SK-N-SH treated with all-trans-retinoic acid at 6 μM for 48 hours (cell line): Measurements from ENCODE around the gene MAGEC3.
"Not testable (repeated sequence)": the region's sequence is repeated elsewhere in the genome, so short reads cannot be mapped to it uniquely, and the experiment has no call there.

Experiments
- ATAC-seq: fragments of 200-7000 bp; cut with Tn5 transposase; 3 replicates; pipeline ENCODE4 v1.9.1; 2020; ENCODE audit warnings: mild to moderate bottlenecking, moderate library complexity
- ARNTL ChIP-seq: fragments of 450-650 bp; formaldehyde crosslinking; IDR thresholded peaks from 2 replicates; pipeline ENCODE4 v1.5.0; 2020; ENCODE audit warnings: low read depth, mild to moderate bottlenecking, moderate library complexity, borderline replicate concordance
- BACH2 ChIP-seq: fragments of 250-450 bp; sonication (Bioruptor Pico); IDR thresholded peaks from 2 replicates; pipeline ENCODE4 v1.9.0; 2021; ENCODE audit warnings: mild to moderate bottlenecking, borderline replicate concordance
- CSDC2 ChIP-seq: fragments of 250-450 bp; sonication (Bioruptor Pico); IDR thresholded peaks from 2 replicates; pipeline ENCODE4 v1.5.0; 2020; ENCODE audit warnings: mild to moderate bottlenecking, moderate library complexity
- ESRRG ChIP-seq: fragments of 250-450 bp; sonication (Bioruptor Pico); IDR thresholded peaks from 2 replicates; pipeline ENCODE4 v1.6.1; 2021; ENCODE audit warnings: mild to moderate bottlenecking
- GLIS3 ChIP-seq: fragments of 250-450 bp; sonication (Bioruptor Pico); IDR thresholded peaks from 2 replicates; pipeline ENCODE4 v1.5.0; 2020; ENCODE audit warnings: mild to moderate bottlenecking, moderate library complexity
- ISL1 ChIP-seq: fragments of 250-450 bp; sonication (Bioruptor Pico); IDR thresholded peaks from 2 replicates; pipeline ENCODE4 v2.1.2; 2022; ENCODE audit warnings: mild to moderate bottlenecking, moderate library complexity
- OSR1 ChIP-seq: fragments of 250-450 bp; sonication (Bioruptor Pico); IDR thresholded peaks from 2 replicates; pipeline ENCODE4 v1.8.0; 2022; ENCODE audit warnings: moderate library complexity, mild to moderate bottlenecking, inconsistent platforms
- PPARA ChIP-seq: fragments of 250-450 bp; sonication (Bioruptor Pico); IDR thresholded peaks from 2 replicates; pipeline ENCODE4 v1.5.0; 2020; ENCODE audit warnings: mild to moderate bottlenecking, borderline replicate concordance
- SNAI2 ChIP-seq: fragments of 250-450 bp; sonication (Bioruptor Pico); IDR thresholded peaks from 2 replicates; pipeline ENCODE4 v1.5.0; 2020; ENCODE audit warnings: mild to moderate bottlenecking, moderate library complexity
- TCF4 ChIP-seq: fragments of 250-450 bp; sonication (Bioruptor Pico); IDR thresholded peaks from 2 replicates; pipeline ENCODE4 v1.8.0; 2021; ENCODE audit warnings: mild to moderate bottlenecking, moderate library complexity, borderline replicate concordance
- TOX ChIP-seq: fragments of 250-450 bp; sonication (Bioruptor Pico); IDR thresholded peaks from 2 replicates; pipeline ENCODE4 v1.8.0; 2021; ENCODE audit warnings: mild to moderate bottlenecking, moderate library complexity, borderline replicate concordance
- ZC3H10 ChIP-seq: fragments of 250-450 bp; sonication (Bioruptor Pico); IDR thresholded peaks from 2 replicates; pipeline ENCODE4 v1.5.1; 2021; ENCODE audit warnings: mild to moderate bottlenecking, moderate library complexity
- ZFP3 ChIP-seq: fragments of 250-450 bp; sonication (Bioruptor Pico); IDR thresholded peaks from 2 replicates; pipeline ENCODE4 v1.5.0; 2020; ENCODE audit warnings: mild to moderate bottlenecking, moderate library complexity
- ZFP30 ChIP-seq: fragments of 450-650 bp; formaldehyde crosslinking; IDR thresholded peaks from 2 replicates; pipeline ENCODE4 v1.5.0; 2022; ENCODE audit warnings: mild to moderate bottlenecking, moderate library complexity
- ZNF565 ChIP-seq: fragments of 450-650 bp; formaldehyde crosslinking; conservative IDR thresholded peaks from 2 replicates; pipeline ENCODE4 v1.5.0; 2020; ENCODE audit warnings: low read depth, mild to moderate bottlenecking, moderate library complexity
- ZNF70 ChIP-seq: fragments of 450-650 bp; formaldehyde crosslinking; IDR thresholded peaks from 2 replicates; pipeline ENCODE4 v1.5.0; 2020; ENCODE audit warnings: mild to moderate bottlenecking, moderate library complexity
- TF ChIP-seq, protein P1 (sequence below): fragments of 250-450 bp; sonication (Bioruptor Pico); IDR thresholded peaks from 2 replicates; pipeline ENCODE4 v1.5.1; 2021; ENCODE audit warnings: mild to moderate bottlenecking, moderate library complexity
- TF ChIP-seq, protein P2 (sequence below): fragments of 250-450 bp; sonication (Bioruptor Pico); IDR thresholded peaks from 2 replicates; pipeline ENCODE4 v1.8.0; 2020; ENCODE audit warnings: mild to moderate bottlenecking, moderate library complexity, borderline replicate concordance
- TF ChIP-seq, protein P3 (sequence below): fragments of 250-450 bp; sonication (Bioruptor Pico); IDR thresholded peaks from 2 replicates; pipeline ENCODE4 v1.5.1; 2020; ENCODE audit warnings: low read depth, mild to moderate bottlenecking, moderate library complexity
- TF ChIP-seq, protein P4 (sequence below): fragments of 250-450 bp; sonication (Bioruptor Pico); IDR thresholded peaks from 2 replicates; pipeline ENCODE4 v1.8.0; 2021; ENCODE audit warnings: low read depth, mild to moderate bottlenecking, moderate library complexity, borderline replicate concordance

The MAGEC3 gene

DNA sequence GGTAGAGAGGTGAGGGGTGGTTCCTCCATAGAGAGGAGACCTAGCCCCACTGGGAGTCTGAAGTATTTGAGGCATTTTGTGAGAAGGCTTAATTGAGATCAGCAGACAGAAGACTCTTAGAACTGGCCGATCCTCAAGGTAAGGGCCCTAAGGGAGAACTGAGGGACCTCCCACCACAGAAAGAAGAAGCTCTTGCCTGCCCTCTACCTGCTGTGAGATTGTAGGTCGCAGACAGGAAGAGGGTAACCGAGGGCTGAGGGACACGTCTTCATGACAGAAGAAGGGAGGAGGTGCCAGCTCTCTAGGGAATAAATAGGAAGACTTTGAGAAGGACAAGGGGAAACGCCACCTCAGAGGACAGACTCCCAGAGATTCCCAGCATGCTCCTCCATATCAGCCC, 41.5 kb downstream of the MAGEC3 start:
- no peak for TF ChIP-seq GLIS3
- no peak for TF ChIP-seq OSR1 (CRISPR knock-in tag)
- TF ChIP-seq ESRRG = no peak
- no peak for TF ChIP-seq ZFP3 (CRISPR knock-in tag)
- TF ChIP-seq TOX (CRISPR knock-in tag) = no peak
- no peak for TF ChIP-seq ARNTL (CRISPR knock-in tag)
- TF ChIP-seq, protein P1, sequence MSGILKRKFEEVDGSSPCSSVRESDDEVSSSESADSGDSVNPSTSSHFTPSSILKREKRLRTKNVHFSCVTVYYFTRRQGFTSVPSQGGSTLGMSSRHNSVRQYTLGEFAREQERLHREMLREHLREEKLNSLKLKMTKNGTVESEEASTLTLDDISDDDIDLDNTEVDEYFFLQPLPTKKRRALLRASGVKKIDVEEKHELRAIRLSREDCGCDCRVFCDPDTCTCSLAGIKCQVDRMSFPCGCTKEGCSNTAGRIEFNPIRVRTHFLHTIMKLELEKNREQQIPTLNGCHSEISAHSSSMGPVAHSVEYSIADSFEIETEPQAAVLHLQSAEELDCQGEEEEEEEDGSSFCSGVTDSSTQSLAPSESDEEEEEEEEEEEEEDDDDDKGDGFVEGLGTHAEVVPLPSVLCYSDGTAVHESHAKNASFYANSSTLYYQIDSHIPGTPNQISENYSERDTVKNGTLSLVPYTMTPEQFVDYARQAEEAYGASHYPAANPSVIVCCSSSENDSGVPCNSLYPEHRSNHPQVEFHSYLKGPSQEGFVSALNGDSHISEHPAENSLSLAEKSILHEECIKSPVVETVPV (CRISPR knock-in tag) = no peak
- TF ChIP-seq, protein P2, sequence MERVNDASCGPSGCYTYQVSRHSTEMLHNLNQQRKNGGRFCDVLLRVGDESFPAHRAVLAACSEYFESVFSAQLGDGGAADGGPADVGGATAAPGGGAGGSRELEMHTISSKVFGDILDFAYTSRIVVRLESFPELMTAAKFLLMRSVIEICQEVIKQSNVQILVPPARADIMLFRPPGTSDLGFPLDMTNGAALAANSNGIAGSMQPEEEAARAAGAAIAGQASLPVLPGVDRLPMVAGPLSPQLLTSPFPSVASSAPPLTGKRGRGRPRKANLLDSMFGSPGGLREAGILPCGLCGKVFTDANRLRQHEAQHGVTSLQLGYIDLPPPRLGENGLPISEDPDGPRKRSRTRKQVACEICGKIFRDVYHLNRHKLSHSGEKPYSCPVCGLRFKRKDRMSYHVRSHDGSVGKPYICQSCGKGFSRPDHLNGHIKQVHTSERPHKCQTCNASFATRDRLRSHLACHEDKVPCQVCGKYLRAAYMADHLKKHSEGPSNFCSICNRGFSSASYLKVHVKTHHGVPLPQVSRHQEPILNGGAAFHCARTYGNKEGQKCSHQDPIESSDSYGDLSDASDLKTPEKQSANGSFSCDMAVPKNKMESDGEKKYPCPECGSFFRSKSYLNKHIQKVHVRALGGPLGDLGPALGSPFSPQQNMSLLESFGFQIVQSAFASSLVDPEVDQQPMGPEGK (CRISPR knock-in tag) = no peak
- TF ChIP-seq ZNF565 (CRISPR knock-in tag) = no peak
- peak; percentile 49; the same call in 2 of the 3 replicates for ATAC-seq

DNA sequence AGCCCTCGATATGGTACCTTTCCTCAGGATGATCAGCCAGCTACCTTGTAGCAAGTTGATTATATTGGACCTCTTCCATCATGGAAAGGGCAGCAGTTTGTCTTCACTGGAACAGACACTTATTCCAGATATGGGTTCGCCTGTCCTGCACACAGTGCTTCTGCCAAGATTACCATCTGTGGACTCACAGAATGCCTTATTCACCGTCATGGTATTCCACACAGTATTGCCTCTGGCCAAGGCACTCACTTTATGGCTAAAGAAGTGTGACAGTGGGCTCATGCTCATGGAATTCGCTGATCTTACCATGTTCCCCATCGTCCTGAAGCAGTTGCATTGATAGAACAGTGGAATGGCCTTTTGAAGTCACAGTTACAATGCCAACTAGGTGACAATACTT, 50.7 kb downstream of the MAGEC3 start:
- not testable (repeated sequence) for ATAC-seq

DNA sequence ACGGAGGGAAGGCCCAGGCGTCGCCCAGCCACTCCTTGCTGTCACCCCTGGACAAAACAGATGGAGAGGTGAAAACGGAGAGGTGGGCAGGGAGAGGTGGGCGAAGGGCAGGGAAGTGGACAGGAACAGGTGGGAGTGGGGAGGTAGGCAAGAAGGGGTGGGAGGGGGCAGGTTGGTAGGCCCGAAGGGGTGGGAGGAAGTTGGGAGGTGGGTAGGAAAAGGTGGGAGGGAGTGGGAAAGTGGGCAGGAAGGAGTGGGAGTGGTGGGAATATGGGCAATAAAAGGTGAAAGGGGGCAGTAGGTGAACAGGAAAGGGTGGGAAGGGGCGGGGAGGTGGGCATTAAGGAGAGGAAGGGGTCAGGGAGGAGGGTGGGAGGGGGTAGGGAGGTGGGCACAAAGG, 56.6 kb downstream of the MAGEC3 start:
- ATAC-seq = no peak

DNA sequence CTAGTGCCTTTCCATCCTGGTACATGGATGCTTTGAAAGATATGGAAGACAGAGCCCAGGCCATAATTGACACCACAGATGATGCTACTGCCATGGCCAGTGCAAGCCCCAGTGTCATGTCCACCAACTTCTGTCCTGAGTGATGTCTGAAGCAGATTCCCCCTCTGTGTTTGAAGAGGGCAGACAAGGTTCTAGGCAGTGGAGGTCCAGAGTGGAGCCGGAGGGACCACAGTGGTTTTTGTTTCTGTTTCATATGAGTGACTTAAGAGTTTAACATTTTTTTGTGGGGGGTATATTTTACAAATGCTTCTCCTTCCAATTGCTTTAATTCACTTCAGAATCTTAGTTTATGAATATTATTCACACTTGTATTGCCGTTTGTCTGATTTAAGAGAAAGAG, 59.6 kb downstream of the MAGEC3 start:
- no peak for ATAC-seq
- TF ChIP-seq ZFP30 (CRISPR knock-in tag) (no peak), BACH2 (no peak), ISL1 (CRISPR knock-in tag) (no peak), ARNTL (CRISPR knock-in tag) (no peak), ZFP3 (CRISPR knock-in tag) (no peak), GLIS3 (no peak), ESRRG (no peak), TOX (CRISPR knock-in tag) (no peak), ZC3H10 (CRISPR knock-in tag) (no peak), CSDC2 (no peak), OSR1 (CRISPR knock-in tag) (no peak), TCF4 (no peak), PPARA (CRISPR knock-in tag) (no peak), SNAI2 (CRISPR knock-in tag) (no peak), ZNF70 (no peak)
- TF ChIP-seq, protein P3, sequence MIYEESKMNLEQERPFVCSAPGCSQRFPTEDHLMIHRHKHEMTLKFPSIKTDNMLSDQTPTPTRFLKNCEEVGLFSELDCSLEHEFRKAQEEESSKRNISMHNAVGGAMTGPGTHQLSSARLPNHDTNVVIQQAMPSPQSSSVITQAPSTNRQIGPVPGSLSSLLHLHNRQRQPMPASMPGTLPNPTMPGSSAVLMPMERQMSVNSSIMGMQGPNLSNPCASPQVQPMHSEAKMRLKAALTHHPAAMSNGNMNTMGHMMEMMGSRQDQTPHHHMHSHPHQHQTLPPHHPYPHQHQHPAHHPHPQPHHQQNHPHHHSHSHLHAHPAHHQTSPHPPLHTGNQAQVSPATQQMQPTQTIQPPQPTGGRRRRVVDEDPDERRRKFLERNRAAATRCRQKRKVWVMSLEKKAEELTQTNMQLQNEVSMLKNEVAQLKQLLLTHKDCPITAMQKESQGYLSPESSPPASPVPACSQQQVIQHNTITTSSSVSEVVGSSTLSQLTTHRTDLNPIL (CRISPR knock-in tag) = no peak
- TF ChIP-seq, protein P4, sequence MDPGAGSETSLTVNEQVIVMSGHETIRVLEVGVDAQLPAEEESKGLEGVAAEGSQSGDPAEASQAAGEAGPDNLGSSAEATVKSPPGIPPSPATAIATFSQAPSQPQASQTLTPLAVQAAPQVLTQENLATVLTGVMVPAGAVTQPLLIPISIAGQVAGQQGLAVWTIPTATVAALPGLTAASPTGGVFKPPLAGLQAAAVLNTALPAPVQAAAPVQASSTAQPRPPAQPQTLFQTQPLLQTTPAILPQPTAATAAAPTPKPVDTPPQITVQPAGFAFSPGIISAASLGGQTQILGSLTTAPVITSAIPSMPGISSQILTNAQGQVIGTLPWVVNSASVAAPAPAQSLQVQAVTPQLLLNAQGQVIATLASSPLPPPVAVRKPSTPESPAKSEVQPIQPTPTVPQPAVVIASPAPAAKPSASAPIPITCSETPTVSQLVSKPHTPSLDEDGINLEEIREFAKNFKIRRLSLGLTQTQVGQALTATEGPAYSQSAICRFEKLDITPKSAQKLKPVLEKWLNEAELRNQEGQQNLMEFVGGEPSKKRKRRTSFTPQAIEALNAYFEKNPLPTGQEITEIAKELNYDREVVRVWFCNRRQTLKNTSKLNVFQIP (CRISPR knock-in tag) = no peak
- TF ChIP-seq, protein P1 (CRISPR knock-in tag) = no peak
- TF ChIP-seq, protein P2 (CRISPR knock-in tag) = no peak

More for the DNA sequence above, 56.6 kb downstream of the MAGEC3 start:
- TF ChIP-seq TOX (CRISPR knock-in tag) = no peak
